HCT116 (cell line): ENCODE data around the gene SH2D7.

ENCODE experiments used
- CEBPB ChIP-seq: IDR thresholded peaks from 2 replicates; pipeline ENCODE4 v1.6.1; 2012; ENCODE audit warnings: low read depth
- CTCF ChIP-seq, 3 experiments: fragments of 200-600 bp in 1 of 3; sonication (generic) in 1 of 3; IDR thresholded peaks in 2 of 3; conservative IDR thresholded peaks in 1 of 3; 2 replicates each; pipeline ENCODE4 v1.5.1; 2012 to 2017; ENCODE audit warnings: low read depth in 2 of 3, low read length in 2 of 3, antibody characterized with exemption in 1 of 3, borderline replicate concordance in 1 of 3, control low read depth in 1 of 3, mild to moderate bottlenecking in 1 of 3, mixed read lengths in 1 of 3, mixed run types in 1 of 3, moderate library complexity in 1 of 3; ENCODE audit not compliant: insufficient read depth in 1 of 3
- EGR1 ChIP-seq: IDR thresholded peaks from 2 replicates; pipeline ENCODE4 v1.6.1; 2012; ENCODE audit warnings: low read depth
- ELF1 ChIP-seq: IDR thresholded peaks from 2 replicates; pipeline ENCODE4 v1.6.1; 2012; ENCODE audit warnings: low read depth, borderline replicate concordance
- EZH2 ChIP-seq: fragments of 200-600 bp; sonication (generic); IDR thresholded peaks from 2 replicates; pipeline ENCODE4 v1.6.1; 2017; ENCODE audit warnings: antibody characterized with exemption, mixed run types
- FOSL1 ChIP-seq: IDR thresholded peaks from 2 replicates; pipeline ENCODE4 v1.6.1; 2012; ENCODE audit warnings: low read depth
- POLR2A ChIP-seq: IDR thresholded peaks from 2 replicates; pipeline ENCODE4 v1.7.0; 2011; ENCODE audit warnings: borderline replicate concordance; ENCODE audit not compliant: insufficient read depth, insufficient read length; ENCODE audit errors: extremely low read depth
- POLR2AphosphoS5 ChIP-seq: IDR thresholded peaks from 2 replicates; pipeline ENCODE4 v1.6.1; 2011; ENCODE audit warnings: mild to moderate bottlenecking, low read depth, low read length, moderate library complexity
- RAD21 ChIP-seq: IDR thresholded peaks from 2 replicates; pipeline ENCODE4 v1.6.1; 2012; ENCODE audit warnings: low read depth, mild to moderate bottlenecking
- REST ChIP-seq: IDR thresholded peaks from 2 replicates; pipeline ENCODE4 v1.6.1; 2012; ENCODE audit warnings: low read depth
- SP1 ChIP-seq: IDR thresholded peaks from 2 replicates; pipeline ENCODE4 v1.6.1; 2012; ENCODE audit warnings: low read depth
- YY1 ChIP-seq: IDR thresholded peaks from 2 replicates; pipeline ENCODE4 v1.6.1; 2011; ENCODE audit warnings: low read length, low read depth, moderate library complexity, mild to moderate bottlenecking; ENCODE audit not compliant: insufficient replicate concordance; ENCODE audit errors: extremely low read depth
- ZFX ChIP-seq: fragments of 450-650 bp; IDR thresholded peaks from 2 replicates; pipeline ENCODE4 v1.6.1; 2017

- no peak for TF ChIP-seq CTCF (IDR thresholded peaks at IDR 0.05 in 2 of 3, conservative IDR thresholded peaks at IDR 0.05 in 1 of 3; ENCODE audit: borderline replicate concordance in 1 of 3, insufficient read depth in 1 of 3, low read depth in 2 of 3, low read length in 2 of 3)
- no peak for TF ChIP-seq EZH2
- no peak for TF ChIP-seq EGR1
- no peak for TF ChIP-seq REST
- no peak for TF ChIP-seq CEBPB
- no peak for TF ChIP-seq FOSL1
- no peak for TF ChIP-seq SP1
- TF ChIP-seq YY1: no peak
- no peak for TF ChIP-seq POLR2A
- TF ChIP-seq ZFX: no peak
- TF ChIP-seq POLR2AphosphoS5: no peak
- no peak for TF ChIP-seq ELF1
- TF ChIP-seq RAD21: no peak
Observed at GRCh38 chr15:78079298-78080087, 12.9 kb upstream of the SH2D7 start.
